ENCODE data around the gene SGPP1. TPM values are rescaled to one million over a fixed set of nuclear protein-coding genes. Genes with fewer than 3 reads are reported as not detected.
A peak's percentile ranks its signal among the peaks of the same experiment; 100 is the strongest.

SGPP1 gene
- total and polyA plus RNA-seq, 10 of the 15 experiments (the other 5 are each of a cell fraction or from before 2014, with no cell fraction given) = 3.5 to 37.7 (median 25.5) TPM

DNA sequence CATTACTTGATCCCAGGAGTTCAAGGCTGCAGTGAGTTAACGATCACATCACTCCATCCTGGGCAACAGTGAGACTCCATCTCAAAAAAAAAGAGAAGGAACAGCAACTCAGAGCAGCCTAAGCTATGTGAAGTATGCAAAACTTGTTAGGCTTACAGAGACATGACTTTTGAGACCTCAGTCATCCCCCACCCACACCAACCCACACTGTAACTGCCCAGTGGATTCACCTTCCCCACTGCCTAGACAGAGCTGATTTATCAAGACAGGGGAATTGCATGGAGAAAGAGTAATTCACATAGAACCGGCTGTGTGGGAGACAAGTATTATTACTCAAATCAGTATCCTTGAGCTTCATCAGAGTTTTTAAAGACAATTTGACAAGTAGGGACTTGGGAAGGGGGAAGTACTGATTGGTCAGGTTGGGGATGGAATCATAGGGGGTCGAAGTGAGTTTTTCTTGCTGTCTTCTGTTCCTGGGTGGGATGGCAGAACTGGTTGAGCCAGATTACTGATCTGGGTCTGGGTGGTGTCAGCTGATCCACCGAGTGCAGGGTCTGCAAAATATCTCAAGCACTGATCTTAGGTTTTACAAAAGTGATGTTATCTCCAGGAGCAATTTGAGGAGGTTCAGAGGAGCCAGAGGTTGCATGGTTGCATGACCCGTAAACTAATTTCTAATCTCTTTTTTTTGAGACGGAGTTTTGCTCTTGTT is 80.0 kb downstream of the SGPP1 start:
- no peak for FAIRE-seq
- Histone ChIP-seq H3K27ac (ENCODE audit: control insufficient read depth, insufficient read depth) (no peak overlapping the region), H3K4me2 (ENCODE audit: control insufficient read depth, insufficient read depth) (no peak overlapping the region), H3K9me3 (replicated peaks; ENCODE audit: control insufficient read depth, insufficient read depth, low read length) (no peaks in the 10 kb centered on the region), H3K79me2 (ENCODE audit: control insufficient read depth, insufficient read depth, low read length) (peaks cover 7% of the 10 kb centered on the region), H3K27me3 (replicated peaks in 1 of 2; ENCODE audit: control insufficient read depth in 2 of 2, insufficient read depth in 2 of 2, low read length in 1 of 2) (no peaks in the 10 kb centered on the region), H3K9ac (ENCODE audit: control insufficient read depth, insufficient read depth, low read length) (no peak overlapping the region), H3K4me3 (no peak overlapping the region), H3K36me3 (ENCODE audit: control insufficient read depth in 2 of 2, insufficient read depth in 2 of 2, low read length in 1 of 2) (no peaks in the 10 kb centered on the region), H3K4me1 (ENCODE audit: control insufficient read depth, insufficient read depth, low read length) (0 out of 2 replicates have a peak, but pooled peaks cover 3% of the 10 kb centered on the region), H4K20me1 (ENCODE audit: control insufficient read depth, insufficient read depth) (no peaks in the 10 kb centered on the region), H2AFZ (ENCODE audit: control insufficient read depth, low read depth, low read length) (no peak overlapping the region)
- ChIA-PET POLR2A (interaction anchor here (0.6 to 1.2 kb wide), 2 partner anchors 16 to 129 kb away, joined by 3 to 4 read pairs; no protein-coding TSS in a partner anchor), RAD21 (ENCODE audit: unreplicated experiment) (interaction anchor here (0.6 to 2.3 kb wide), 6 partner anchors 14 to 125 kb away, joined by 3 to 7 read pairs (median 4); partner anchors contain the start of gene PPP2R5E), CTCF (interaction anchor here (1.4 to 2.1 kb wide), 3 partner anchors 14 to 78 kb away, joined by 3 to 8 read pairs (median 6); no protein-coding TSS in a partner anchor), SMC1A (ENCODE audit: uncharacterized antibody, unreplicated experiment) (interaction anchor here (0.6 to 2.0 kb wide), 12 partner anchors 14 to 209 kb away, joined by 3 to 9 read pairs (median 4); no protein-coding TSS in a partner anchor)
- 64% methylated on average over 6 of the region's 6 CpGs for WGBS (ENCODE audit: insufficient coverage, insufficient replicate concordance, low lambda C conversion rate, missing lambda C conversion rate)
- intact Hi-C loops (cut with micrococcal nuclease; ENCODE audit: unreplicated experiment) (no loop called here), in situ Hi-C loops (cut with MboI) (no loop called here)
- no peak for DNase-seq (ENCODE audit: low read depth, low spot score)
- ATAC-seq = peak; percentile 68
- BruUV-seq (replicated peaks) = no TSS peak
- TF ChIP-seq MXI1 (IDR thresholded peaks at IDR 0.05; ENCODE audit: low read depth, low read length) (no peak), NR2C1 (IDR thresholded peaks at IDR 0.05) (no peak), ZNF274 (IDR thresholded peaks at IDR 0.05; ENCODE audit: insufficient read depth, insufficient read length) (no peak), EED (IDR thresholded peaks at IDR 0.05; ENCODE audit: low read depth) (no peak), TCF7 (IDR thresholded peaks at IDR 0.05; ENCODE audit: borderline replicate concordance) (no peak), IRF4 (IDR thresholded peaks at IDR 0.05; ENCODE audit: low read depth, low read length) (no peak), SPI1 (IDR thresholded peaks at IDR 0.05; ENCODE audit: borderline replicate concordance, insufficient read depth, low read depth, low read length) (no peak), SMAD5 (IDR thresholded peaks at IDR 0.05; ENCODE audit: low read depth) (no peak), ESRRA (IDR thresholded peaks at IDR 0.05; ENCODE audit: low read length) (no peak), ETV6 (conservative IDR thresholded peaks at IDR 0.05 in 1 of 2, IDR thresholded peaks at IDR 0.05 in 1 of 2; ENCODE audit: borderline replicate concordance in 1 of 2, low read depth in 1 of 2) (no peak), REST (IDR thresholded peaks at IDR 0.05; ENCODE audit: low read depth, low read length) (no peak), KDM1A (IDR thresholded peaks at IDR 0.05; ENCODE audit: borderline replicate concordance) (no peak), ELK1 (IDR thresholded peaks at IDR 0.05; ENCODE audit: low read depth, low read length) (no peak), POLR2A (IDR thresholded peaks at IDR 0.05; ENCODE audit: low read depth, low read length) (no peak), HCFC1 (IDR thresholded peaks at IDR 0.05; ENCODE audit: low read length) (no peak)
- TF ChIP-seq, protein P1, sequence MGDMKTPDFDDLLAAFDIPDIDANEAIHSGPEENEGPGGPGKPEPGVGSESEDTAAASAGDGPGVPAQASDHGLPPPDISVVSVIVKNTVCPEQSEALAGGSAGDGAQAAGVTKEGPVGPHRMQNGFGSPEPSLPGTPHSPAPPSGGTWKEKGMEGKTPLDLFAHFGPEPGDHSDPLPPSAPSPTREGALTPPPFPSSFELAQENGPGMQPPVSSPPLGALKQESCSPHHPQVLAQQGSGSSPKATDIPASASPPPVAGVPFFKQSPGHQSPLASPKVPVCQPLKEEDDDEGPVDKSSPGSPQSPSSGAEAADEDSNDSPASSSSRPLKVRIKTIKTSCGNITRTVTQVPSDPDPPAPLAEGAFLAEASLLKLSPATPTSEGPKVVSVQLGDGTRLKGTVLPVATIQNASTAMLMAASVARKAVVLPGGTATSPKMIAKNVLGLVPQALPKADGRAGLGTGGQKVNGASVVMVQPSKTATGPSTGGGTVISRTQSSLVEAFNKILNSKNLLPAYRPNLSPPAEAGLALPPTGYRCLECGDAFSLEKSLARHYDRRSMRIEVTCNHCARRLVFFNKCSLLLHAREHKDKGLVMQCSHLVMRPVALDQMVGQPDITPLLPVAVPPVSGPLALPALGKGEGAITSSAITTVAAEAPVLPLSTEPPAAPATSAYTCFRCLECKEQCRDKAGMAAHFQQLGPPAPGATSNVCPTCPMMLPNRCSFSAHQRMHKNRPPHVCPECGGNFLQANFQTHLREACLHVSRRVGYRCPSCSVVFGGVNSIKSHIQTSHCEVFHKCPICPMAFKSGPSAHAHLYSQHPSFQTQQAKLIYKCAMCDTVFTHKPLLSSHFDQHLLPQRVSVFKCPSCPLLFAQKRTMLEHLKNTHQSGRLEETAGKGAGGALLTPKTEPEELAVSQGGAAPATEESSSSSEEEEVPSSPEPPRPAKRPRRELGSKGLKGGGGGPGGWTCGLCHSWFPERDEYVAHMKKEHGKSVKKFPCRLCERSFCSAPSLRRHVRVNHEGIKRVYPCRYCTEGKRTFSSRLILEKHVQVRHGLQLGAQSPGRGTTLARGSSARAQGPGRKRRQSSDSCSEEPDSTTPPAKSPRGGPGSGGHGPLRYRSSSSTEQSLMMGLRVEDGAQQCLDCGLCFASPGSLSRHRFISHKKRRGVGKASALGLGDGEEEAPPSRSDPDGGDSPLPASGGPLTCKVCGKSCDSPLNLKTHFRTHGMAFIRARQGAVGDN (IDR thresholded peaks at IDR 0.05) = no peak
